HepG2 (cell line): ENCODE results near the gene TRIP6. TPM values are rescaled to one million over a fixed set of nuclear protein-coding genes. Genes with fewer than 3 reads are reported as not detected.

ENCODE experiments used
- ATRX ChIP-seq: sonication (generic); formaldehyde crosslinking; IDR thresholded peaks from 2 replicates; pipeline ENCODE4 v1.4.0; 2020; ENCODE audit warnings: missing genetic modification reagents, borderline replicate concordance
- BHLHE40 ChIP-seq: IDR thresholded peaks from 2 replicates; pipeline ENCODE4 v1.6.1; 2011; ENCODE audit warnings: low read length, improper control_type of control experiment
- CBX5 ChIP-seq: sonication (generic); formaldehyde crosslinking; IDR thresholded peaks from 2 replicates; pipeline ENCODE4 v1.4.0; 2020; ENCODE audit warnings: missing genetic modification reagents, borderline replicate concordance
- DDIT3 ChIP-seq: sonication (generic); formaldehyde crosslinking; IDR thresholded peaks from 2 replicates; pipeline ENCODE4 v1.4.0; 2020; ENCODE audit warnings: mild to moderate bottlenecking, missing genetic modification reagents
- DR1 ChIP-seq: sonication (generic); formaldehyde crosslinking; IDR thresholded peaks from 2 replicates; pipeline ENCODE4 v1.8.0; 2021; ENCODE audit warnings: mild to moderate bottlenecking, missing genetic modification reagents, inconsistent platforms
- GATAD1 ChIP-seq: IDR thresholded peaks from 2 replicates; pipeline ENCODE4 v1.6.1; 2016; ENCODE audit warnings: missing genetic modification reagents, missing compliant biosample characterization
- HNRNPL ChIP-seq: fragments of 200-400 bp; formaldehyde crosslinking; IDR thresholded peaks from 2 replicates; pipeline ENCODE4 v1.6.1; 2017; ENCODE audit warnings: mild to moderate bottlenecking, low read depth, low read length
- MAX ChIP-seq: IDR thresholded peaks from 2 replicates; pipeline ENCODE4 v1.6.1; 2012; ENCODE audit warnings: inconsistent platforms
- MEIS1 ChIP-seq: sonication (generic); formaldehyde crosslinking; IDR thresholded peaks from 2 replicates; pipeline ENCODE4 v1.9.0; 2021; ENCODE audit warnings: mild to moderate bottlenecking, missing genetic modification reagents, moderate library complexity, borderline replicate concordance
- MXD3 ChIP-seq: IDR thresholded peaks from 2 replicates; pipeline ENCODE4 v1.6.1; 2016; ENCODE audit warnings: mild to moderate bottlenecking, missing biosample characterization, missing genetic modification reagents
- NR2F2 ChIP-seq: IDR thresholded peaks from 2 replicates; pipeline ENCODE4 v1.6.1; 2012; ENCODE audit warnings: low read depth, inconsistent platforms, borderline replicate concordance
- PHB2 ChIP-seq: fragments of 450-650 bp; IDR thresholded peaks from 2 replicates; pipeline ENCODE4 v1.6.1; 2018; ENCODE audit not compliant: partially characterized antibody
- REL ChIP-seq: sonication (generic); formaldehyde crosslinking; conservative IDR thresholded peaks from 2 replicates; pipeline ENCODE4 v1.8.0; 2022; ENCODE audit warnings: mild to moderate bottlenecking, missing genetic modification reagents, moderate library complexity
- REPIN1 ChIP-seq: sonication (generic); formaldehyde crosslinking; IDR thresholded peaks from 2 replicates; pipeline ENCODE4 v1.8.0; 2022; ENCODE audit warnings: missing genetic modification reagents, low read depth, mild to moderate bottlenecking, borderline replicate concordance
- SIX4 ChIP-seq: sonication (generic); formaldehyde crosslinking; IDR thresholded peaks from 2 replicates; pipeline ENCODE4 v1.4.0; 2020; ENCODE audit warnings: missing genetic modification reagents
- SPEN ChIP-seq: sonication (generic); formaldehyde crosslinking; IDR thresholded peaks from 2 replicates; pipeline ENCODE4 v1.5.1; 2020; ENCODE audit warnings: low read depth, mild to moderate bottlenecking, missing genetic modification reagents
- ZBTB34 ChIP-seq: sonication (generic); formaldehyde crosslinking; IDR thresholded peaks from 2 replicates; pipeline ENCODE4 v1.8.0; 2022; ENCODE audit warnings: mild to moderate bottlenecking, missing genetic modification reagents
- ZNF253 ChIP-seq: sonication (generic); formaldehyde crosslinking; IDR thresholded peaks from 2 replicates; pipeline ENCODE4 v1.8.0; 2022; ENCODE audit warnings: mild to moderate bottlenecking, missing genetic modification reagents, borderline replicate concordance
- ZNF331 ChIP-seq: sonication (generic); formaldehyde crosslinking; IDR thresholded peaks from 2 replicates; pipeline ENCODE4 v1.4.0; 2020; ENCODE audit warnings: missing genetic modification reagents
- ZNF430 ChIP-seq: sonication (generic); formaldehyde crosslinking; IDR thresholded peaks from 2 replicates; pipeline ENCODE4 v1.9.0; 2021; ENCODE audit warnings: mild to moderate bottlenecking, missing genetic modification reagents
- ZNF543 ChIP-seq: sonication (generic); formaldehyde crosslinking; IDR thresholded peaks from 2 replicates; pipeline ENCODE4 v1.4.0; 2020; ENCODE audit warnings: mild to moderate bottlenecking, missing genetic modification reagents
- ZNF556 ChIP-seq: sonication (generic); formaldehyde crosslinking; IDR thresholded peaks from 2 replicates; pipeline ENCODE4 v1.4.0; 2020; ENCODE audit warnings: mild to moderate bottlenecking, missing genetic modification reagents, borderline replicate concordance
- ZNF558 ChIP-seq: sonication (generic); formaldehyde crosslinking; IDR thresholded peaks from 2 replicates; pipeline ENCODE4 v1.9.0; 2022; ENCODE audit warnings: mild to moderate bottlenecking, missing genetic modification reagents, borderline replicate concordance
- ZNF598 ChIP-seq: sonication (generic); formaldehyde crosslinking; IDR thresholded peaks from 2 replicates; pipeline ENCODE4 v1.5.1; 2020; ENCODE audit warnings: mild to moderate bottlenecking, missing genetic modification reagents, borderline replicate concordance
- ZNF747 ChIP-seq: sonication (generic); formaldehyde crosslinking; IDR thresholded peaks from 2 replicates; pipeline ENCODE4 v1.8.1; 2023; ENCODE audit warnings: missing genetic modification reagents, mild to moderate bottlenecking, borderline replicate concordance
- ZNF780A ChIP-seq: sonication (generic); formaldehyde crosslinking; IDR thresholded peaks from 2 replicates; pipeline ENCODE4 v1.8.0; 2022; ENCODE audit warnings: mild to moderate bottlenecking, missing genetic modification reagents, moderate library complexity
- ZSCAN31 ChIP-seq: sonication (generic); formaldehyde crosslinking; IDR thresholded peaks from 2 replicates; pipeline ENCODE4 v1.5.0; 2020; ENCODE audit warnings: low read depth, mild to moderate bottlenecking, missing genetic modification reagents
- ZZZ3 ChIP-seq: sonication (generic); formaldehyde crosslinking; IDR thresholded peaks from 2 replicates; pipeline ENCODE4 v1.4.0; 2020; ENCODE audit warnings: missing genetic modification reagents, mild to moderate bottlenecking, borderline replicate concordance
- polyA plus RNA-seq, 8 experiments: library from polyadenylated mRNA; depleted of rRNA in 3 of 8; stranded (reverse) in 7 of 8; unstranded in 1 of 8; fragments of >200 nt; fragmentation: Illumina TruSeq in 4 of 8; extraction: Trizol in 4 of 8; gene quantifications; 2 replicates each; pipeline versions ENCODE4 v1.2.1 to v1.2.3, GENCODE V29; 2011 to 2016; ENCODE audit warnings: low read depth in 4 of 8, missing spikeins in 1 of 8, mixed read lengths in 1 of 8; ENCODE audit not compliant: insufficient read depth in 1 of 8
- total RNA-seq, 5 experiments: library from RNA; depleted of rRNA; stranded (reverse); fragments of >200 nt; fragmentation: Illumina TruSeq; extraction: Trizol; gene quantifications; 2 replicates each; pipeline ENCODE4 v1.2.3, GENCODE V29; 2016; ENCODE audit warnings: low read depth in 1 of 5

The TRIP6 gene
- total and polyA plus RNA-seq, 2 of the 13 experiments (the other 11 are each of a cell fraction or from before 2014, with no cell fraction given), result 0.34 to 0.38 TPM

- TF ChIP-seq REPIN1 (peak; percentile 66; the same call in 1 of the 2 replicates), NR2F2 (no peak), HNRNPL (no peak), ZSCAN31 (peak; percentile 70; the same call in 1 of the 2 replicates), ZNF253 (CRISPR knock-in tag) (no peak), ZBTB34 (no peak), MAX (peak; percentile 98), MXD3 (CRISPR knock-in tag) (peak; percentile 92), DR1 (peak; percentile 48; the same call in 1 of the 2 replicates), ZNF780A (no peak), REL (CRISPR knock-in tag) (0 out of 2 replicates have a peak, but pooled peaks have one; percentile 43), ZZZ3 (CRISPR knock-in tag) (no peak), SIX4 (no peak), ZNF556 (CRISPR knock-in tag) (0 out of 2 replicates have a peak, but pooled peaks have one; percentile 24), DDIT3 (CRISPR knock-in tag) (no peak), PHB2 (no peak), ATRX (CRISPR knock-in tag) (no peak), ZNF331 (CRISPR knock-in tag) (no peak; the same call in 1 of the 2 replicates), GATAD1 (CRISPR knock-in tag) (peak; percentile 31; the same call in 1 of the 2 replicates), ZNF598 (no peak; the same call in 1 of the 2 replicates), CBX5 (CRISPR knock-in tag) (peak; percentile 37; the same call in 1 of the 2 replicates), BHLHE40 (peak; percentile 25), ZNF543 (no peak; the same call in 1 of the 2 replicates), ZNF558 (peak; percentile 56; the same call in 1 of the 2 replicates), MEIS1 (CRISPR knock-in tag) (peak; percentile 27; the same call in 1 of the 2 replicates), ZNF430 (CRISPR knock-in tag) (no peak), ZNF747 (CRISPR knock-in tag) (peak; percentile 58; the same call in 1 of the 2 replicates), SPEN (CRISPR knock-in tag) (no peak)
Observed at GRCh38 chr7:100852048-100852872, 14.9 kb upstream of the TRIP6 start, which contains the start of gene SLC12A9 (continued).
